Measurements from ENCODE around the gene TCEAL9. TPM values are rescaled to one million over a fixed set of nuclear protein-coding genes. Genes with fewer than 3 reads are reported as not detected.
"Not testable (repeated sequence)": the region's sequence is repeated elsewhere in the genome, so short reads cannot be mapped to it uniquely, and the experiment has no call there.

The TCEAL9 gene
- total RNA-seq, 2 experiments from 2014 or later = 0.84 to 1.2 TPM

- Mint-ChIP-seq H3K4me3 (peak overlapping the region; percentile 79), H3K36me3 (ENCODE audit: low read depth) (no peaks in the 10 kb centered on the region), H3K4me1 (ENCODE audit: low read depth) (peaks cover 7% of the 10 kb centered on the region), H3K27me3 (ENCODE audit: low read depth) (peaks cover 3% of the 10 kb centered on the region), H3K9me3 (ENCODE audit: insufficient read depth) (no peaks in the 10 kb centered on the region), H3K27ac (peak overlapping the region; percentile 46)
- ChIA-PET CTCF (interaction anchor here (0.7 to 1.1 kb wide), 2 partner anchors 11 to 107 kb away, joined by 3 read pairs; no protein-coding TSS in a partner anchor), POLR2A (no interaction called here)
- DNase-seq (no peak), ATAC-seq (no peak)
Measured at GRCh38 chrX:103356858-103357257, 552 bp downstream of the TCEAL9 start.

- no peaks in the 10 kb centered on the region for H3K9me3 Mint-ChIP-seq (ENCODE audit: insufficient read depth)
- peaks cover 3% of the 10 kb centered on the region for H3K27me3 Mint-ChIP-seq (ENCODE audit: low read depth)
- no peaks in the 10 kb centered on the region for H3K36me3 Mint-ChIP-seq (ENCODE audit: low read depth)
- DNase-seq = no peak
- H3K27ac Mint-ChIP-seq = no peak overlapping the region
- H3K4me3 Mint-ChIP-seq = no peak overlapping the region
- ChIA-PET CTCF (no interaction called here), POLR2A (no interaction called here)
- H3K4me1 Mint-ChIP-seq (ENCODE audit: low read depth) = peaks cover 7% of the 10 kb centered on the region
- no peak for ATAC-seq
Measured at GRCh38 chrX:103357871-103358270, 1.6 kb downstream of the TCEAL9 start.

- POLR2A ChIA-PET; H3K4me3 Mint-ChIP-seq; H3K27ac Mint-ChIP-seq; DNase-seq; CTCF ChIA-PET; H3K4me1 Mint-ChIP-seq (ENCODE audit: low read depth); H3K36me3 Mint-ChIP-seq (ENCODE audit: low read depth); H3K9me3 Mint-ChIP-seq (ENCODE audit: insufficient read depth); ATAC-seq; H3K27me3 Mint-ChIP-seq (ENCODE audit: low read depth): not testable (repeated sequence)
Measured at GRCh38 chrX:103359605-103360004, 3.3 kb downstream of the TCEAL9 start.

- no peaks in the 10 kb centered on the region for H3K27me3 Mint-ChIP-seq (ENCODE audit: low read depth)
- DNase-seq (no peak), ATAC-seq (no peak)
- H3K4me1 Mint-ChIP-seq (ENCODE audit: low read depth) = peaks cover 7% of the 10 kb centered on the region
- no peaks in the 10 kb centered on the region for H3K9me3 Mint-ChIP-seq (ENCODE audit: insufficient read depth)
- H3K36me3 Mint-ChIP-seq (ENCODE audit: low read depth) = no peaks in the 10 kb centered on the region
- CTCF ChIA-PET = no interaction called here
- no peak overlapping the region for H3K4me3 Mint-ChIP-seq
- POLR2A ChIA-PET = no interaction called here
- no peak overlapping the region for H3K27ac Mint-ChIP-seq
Measured at GRCh38 chrX:103360092-103360491, 3.8 kb downstream of the TCEAL9 start.

GRCh38 chrX:103360916-103361315, 4.6 kb downstream of the TCEAL9 start:
- CTCF ChIA-PET = interaction anchor here (1.0 kb wide), 1 partner anchor 103 kb away, joined by 3 read pairs; no protein-coding TSS in a partner anchor
- ATAC-seq = no peak

GRCh38 chrX:103361798-103362197, 5.5 kb downstream of the TCEAL9 start:
- ATAC-seq (no peak), DNase-seq (no peak)
- ChIA-PET CTCF (interaction anchor here (1.0 kb wide), 1 partner anchor 102 kb away, joined by 3 read pairs; no protein-coding TSS in a partner anchor), POLR2A (no interaction called here)
- Mint-ChIP-seq H3K4me3 (no peak overlapping the region), H3K9me3 (ENCODE audit: insufficient read depth) (no peaks in the 10 kb centered on the region), H3K27ac (no peak overlapping the region), H3K4me1 (ENCODE audit: low read depth) (no peaks in the 10 kb centered on the region), H3K36me3 (ENCODE audit: low read depth) (no peaks in the 10 kb centered on the region), H3K27me3 (ENCODE audit: low read depth) (peaks cover 2% of the 10 kb centered on the region)

More at GRCh38 chrX:103360916-103361315, 4.6 kb downstream of the TCEAL9 start:
- no peaks in the 10 kb centered on the region for H3K9me3 Mint-ChIP-seq (ENCODE audit: insufficient read depth)
- POLR2A ChIA-PET = no interaction called here
- H3K36me3 Mint-ChIP-seq (ENCODE audit: low read depth) = no peaks in the 10 kb centered on the region
- no peak for DNase-seq
- no peak overlapping the region for H3K27ac Mint-ChIP-seq
- H3K4me3 Mint-ChIP-seq = no peak overlapping the region
- no peaks in the 10 kb centered on the region for H3K27me3 Mint-ChIP-seq (ENCODE audit: low read depth)
- H3K4me1 Mint-ChIP-seq (ENCODE audit: low read depth) = peaks cover 4% of the 10 kb centered on the region

GRCh38 chrX:103362474-103362873, 6.2 kb downstream of the TCEAL9 start:
- POLR2A ChIA-PET = no interaction called here
- no peaks in the 10 kb centered on the region for H3K9me3 Mint-ChIP-seq (ENCODE audit: insufficient read depth)
- no peak overlapping the region for H3K4me3 Mint-ChIP-seq
- H3K4me1 Mint-ChIP-seq (ENCODE audit: low read depth) = no peaks in the 10 kb centered on the region
- H3K36me3 Mint-ChIP-seq (ENCODE audit: low read depth) = no peaks in the 10 kb centered on the region
- ATAC-seq (no peak), DNase-seq (no peak)
- no peak overlapping the region for H3K27ac Mint-ChIP-seq
- CTCF ChIA-PET = no interaction called here
- peaks cover 2% of the 10 kb centered on the region for H3K27me3 Mint-ChIP-seq (ENCODE audit: low read depth)

- Mint-ChIP-seq H3K9me3 (ENCODE audit: insufficient read depth) (no peaks in the 10 kb centered on the region), H3K4me3 (no peak overlapping the region), H3K27ac (no peak overlapping the region), H3K27me3 (ENCODE audit: low read depth) (peaks cover 2% of the 10 kb centered on the region), H3K36me3 (ENCODE audit: low read depth) (no peaks in the 10 kb centered on the region), H3K4me1 (ENCODE audit: low read depth) (no peaks in the 10 kb centered on the region)
- DNase-seq = no peak
- no peak for ATAC-seq
- ChIA-PET POLR2A (no interaction called here), CTCF (no interaction called here)
Measured at GRCh38 chrX:103363046-103363445, 6.7 kb downstream of the TCEAL9 start.

GRCh38 chrX:103367502-103367901, 11.2 kb downstream of the TCEAL9 start:
- H3K4me1 Mint-ChIP-seq (ENCODE audit: low read depth) = no peaks in the 10 kb centered on the region
- no peak overlapping the region for H3K4me3 Mint-ChIP-seq
- H3K36me3 Mint-ChIP-seq (ENCODE audit: low read depth) = no peaks in the 10 kb centered on the region
- no peak overlapping the region for H3K27ac Mint-ChIP-seq
- DNase-seq = no peak
- ATAC-seq = no peak
- H3K27me3 Mint-ChIP-seq (ENCODE audit: low read depth) = peaks cover 2% of the 10 kb centered on the region
- no peaks in the 10 kb centered on the region for H3K9me3 Mint-ChIP-seq (ENCODE audit: insufficient read depth)
- ChIA-PET POLR2A (no interaction called here), CTCF (no interaction called here)

- H3K4me1 Mint-ChIP-seq (ENCODE audit: low read depth) = no peaks in the 10 kb centered on the region
- no peaks in the 10 kb centered on the region for H3K36me3 Mint-ChIP-seq (ENCODE audit: low read depth)
- ChIA-PET POLR2A (no interaction called here), CTCF (no interaction called here)
- ATAC-seq = no peak
- no peak for DNase-seq
- no peak overlapping the region for H3K4me3 Mint-ChIP-seq
- H3K9me3 Mint-ChIP-seq (ENCODE audit: insufficient read depth) = no peaks in the 10 kb centered on the region
- no peak overlapping the region for H3K27ac Mint-ChIP-seq
- H3K27me3 Mint-ChIP-seq (ENCODE audit: low read depth) = peaks cover 2% of the 10 kb centered on the region
Measured at GRCh38 chrX:103369479-103369878, 13.2 kb downstream of the TCEAL9 start.

- CTCF ChIA-PET = no interaction called here
- no peak for ATAC-seq
- no peaks in the 10 kb centered on the region for H3K36me3 Mint-ChIP-seq (ENCODE audit: low read depth)
- no peak overlapping the region for H3K27ac Mint-ChIP-seq
- no peak overlapping the region for H3K4me3 Mint-ChIP-seq
- POLR2A ChIA-PET = no interaction called here
- no peak for DNase-seq
- peaks cover 2% of the 10 kb centered on the region for H3K27me3 Mint-ChIP-seq (ENCODE audit: low read depth)
- no peaks in the 10 kb centered on the region for H3K9me3 Mint-ChIP-seq (ENCODE audit: insufficient read depth)
- H3K4me1 Mint-ChIP-seq (ENCODE audit: low read depth) = peaks cover 7% of the 10 kb centered on the region
Measured at GRCh38 chrX:103372886-103373285, 16.6 kb downstream of the TCEAL9 start.

- Mint-ChIP-seq H3K27ac (no peak overlapping the region), H3K9me3 (ENCODE audit: insufficient read depth) (no peaks in the 10 kb centered on the region), H3K36me3 (ENCODE audit: low read depth) (no peaks in the 10 kb centered on the region), H3K27me3 (ENCODE audit: low read depth) (peaks cover 2% of the 10 kb centered on the region), H3K4me3 (no peak overlapping the region), H3K4me1 (ENCODE audit: low read depth) (peaks cover 7% of the 10 kb centered on the region)
- DNase-seq = no peak
- ChIA-PET CTCF (no interaction called here), POLR2A (no interaction called here)
- ATAC-seq = no peak
Measured at GRCh38 chrX:103373581-103373980, 17.3 kb downstream of the TCEAL9 start.
